ENCODE results near the gene LZTR1. TPM values are rescaled to one million over a fixed set of nuclear protein-coding genes. Genes with fewer than 3 reads are reported as not detected.

LZTR1 gene
- total RNA-seq, 1 experiment from 2014 or later, result 34.1 TPM

- no peak for DNase-seq (ENCODE audit: low read depth, low spot score)
These were observed 7.4 kb downstream of the LZTR1 start for GRCh38 chr22:20989323-20990138.

GRCh38 chr22:20990184-20991180 lies 8.4 kb downstream of the LZTR1 start:
- in situ Hi-C loops (cut with HindIII; ENCODE audit: low pct_unique_long_range_greater_than_20kb, low sequenced_read_pairs), result no loop called here

More at GRCh38 chr22:20989323-20990138, 7.4 kb downstream of the LZTR1 start:
- in situ Hi-C loops (cut with HindIII; ENCODE audit: low pct_unique_long_range_greater_than_20kb, low sequenced_read_pairs), result no loop called here

DNA sequence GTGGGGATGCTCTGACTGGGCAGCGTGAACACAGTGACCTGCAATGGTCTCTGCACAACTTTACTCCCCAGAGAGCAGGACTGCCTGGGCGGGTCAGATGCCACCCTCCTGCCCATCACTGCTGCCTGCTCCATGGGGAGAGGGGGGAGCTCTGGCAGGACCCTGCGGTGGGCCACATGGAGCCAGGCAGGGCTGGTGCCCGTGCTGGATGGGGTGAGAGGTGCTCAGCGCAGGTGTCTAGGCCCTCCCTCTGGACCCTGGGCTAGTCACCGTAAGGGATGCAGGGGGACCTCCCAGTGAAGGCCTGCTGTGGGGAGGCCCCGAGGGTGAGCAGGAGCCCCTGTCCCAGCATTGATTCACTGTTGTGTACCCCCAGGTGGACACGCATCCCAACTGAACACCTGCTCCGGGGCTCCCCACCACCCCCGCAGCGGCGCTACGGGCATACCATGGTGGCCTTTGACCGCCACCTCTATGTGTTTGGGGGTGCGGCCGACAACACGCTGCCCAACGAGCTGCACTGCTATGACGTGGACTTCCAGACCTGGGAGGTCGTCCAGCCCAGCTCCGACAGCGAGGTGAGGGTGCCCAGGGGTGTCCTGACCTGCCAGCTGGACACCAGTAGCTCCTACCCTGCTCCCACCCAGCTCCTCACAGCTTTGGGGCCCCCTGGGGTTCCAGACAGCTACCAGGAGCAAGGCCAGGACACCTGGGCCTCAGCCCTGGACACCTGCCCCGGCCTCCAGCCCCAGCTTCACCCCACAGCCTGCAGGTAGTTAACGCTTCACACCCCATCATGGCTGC lies 9.4 kb downstream of the LZTR1 start:
- in situ Hi-C loops (cut with HindIII; ENCODE audit: low pct_unique_long_range_greater_than_20kb, low sequenced_read_pairs), result no loop called here
- no peak for DNase-seq (ENCODE audit: low read depth, low spot score)

More at GRCh38 chr22:20990184-20991180, 8.4 kb downstream of the LZTR1 start:
- DNase-seq (ENCODE audit: low read depth, low spot score), result no peak

- DNase-seq (ENCODE audit: low read depth, low spot score), result no peak
- in situ Hi-C loops (cut with HindIII; ENCODE audit: low pct_unique_long_range_greater_than_20kb, low sequenced_read_pairs), result no loop called here
These were observed 10.0 kb downstream of the LZTR1 start for GRCh38 chr22:20992056-20992442.

GRCh38 chr22:20992456-20993303 lies 10.6 kb downstream of the LZTR1 start:
- in situ Hi-C loops (cut with HindIII; ENCODE audit: low pct_unique_long_range_greater_than_20kb, low sequenced_read_pairs), result no loop called here
- no peak for DNase-seq (ENCODE audit: low read depth, low spot score)

DNA sequence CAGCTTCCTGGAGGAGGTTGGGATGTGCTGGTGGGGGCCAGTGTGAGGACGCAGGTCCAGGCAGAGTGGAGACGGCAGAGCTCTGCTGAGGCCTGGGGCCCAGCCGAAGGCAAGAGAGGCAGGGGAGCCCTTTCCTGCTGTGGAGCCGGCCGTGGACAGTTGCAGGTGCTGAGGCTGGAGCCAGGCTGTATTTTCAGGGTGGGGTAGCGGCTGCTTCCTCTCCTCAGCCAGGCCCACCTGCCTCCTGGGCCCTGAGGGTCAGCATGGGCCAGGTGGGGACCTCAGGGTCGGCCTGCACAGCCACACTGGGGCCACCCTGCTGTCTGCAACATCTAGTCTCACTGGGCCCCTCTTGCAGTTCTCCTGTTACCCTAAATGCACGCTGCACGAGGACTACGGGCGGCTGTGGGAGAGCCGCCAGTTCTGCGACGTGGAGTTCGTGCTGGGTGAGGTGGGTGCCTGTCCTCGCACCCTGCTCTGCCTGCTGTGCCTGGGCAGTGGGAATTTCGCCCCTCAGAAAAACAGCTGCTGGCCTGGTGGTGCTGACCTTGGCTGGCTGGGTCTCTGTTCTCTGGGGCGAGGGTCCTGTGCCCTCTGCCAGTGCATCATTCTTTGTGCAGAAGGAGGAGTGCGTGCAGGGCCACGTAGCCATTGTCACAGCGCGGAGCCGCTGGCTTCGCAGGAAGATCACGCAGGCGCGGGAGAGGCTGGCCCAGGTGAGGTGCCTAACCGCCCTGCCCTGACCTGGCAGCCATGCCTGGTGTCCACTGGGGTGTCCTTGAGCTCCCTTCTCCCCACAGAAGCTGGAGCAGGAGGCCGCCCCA lies 11.4 kb downstream of the LZTR1 start:
- in situ Hi-C loops (cut with HindIII; ENCODE audit: low pct_unique_long_range_greater_than_20kb, low sequenced_read_pairs), result no loop called here
- no peak for DNase-seq (ENCODE audit: low read depth, low spot score)

GRCh38 chr22:20994128-20994901 lies 12.2 kb downstream of the LZTR1 start:
- in situ Hi-C loops (cut with HindIII; ENCODE audit: low pct_unique_long_range_greater_than_20kb, low sequenced_read_pairs), result no loop called here

DNA sequence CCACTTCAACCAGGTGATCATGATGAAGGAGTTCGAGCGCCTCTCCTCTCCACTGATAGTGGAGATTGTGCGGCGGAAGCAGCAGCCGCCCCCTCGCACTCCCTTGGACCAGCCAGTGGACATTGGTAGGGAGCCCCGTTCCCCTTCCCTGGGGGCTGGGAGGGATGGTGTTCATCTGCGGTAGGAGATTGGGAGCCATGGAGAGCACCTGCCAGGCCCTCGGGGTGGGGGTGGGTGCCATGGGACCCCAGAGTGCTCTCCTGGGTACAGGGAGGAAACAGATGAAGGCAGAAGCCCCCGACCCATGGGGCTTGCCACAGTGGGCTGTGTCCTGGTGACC lies 12.8 kb downstream of the LZTR1 start:
- in situ Hi-C loops (cut with HindIII; ENCODE audit: low pct_unique_long_range_greater_than_20kb, low sequenced_read_pairs), result no loop called here
- DNase-seq (ENCODE audit: low read depth, low spot score), result no peak

More at GRCh38 chr22:20994128-20994901, 12.2 kb downstream of the LZTR1 start:
- DNase-seq (ENCODE audit: low read depth, low spot score), result no peak

GRCh38 chr22:20995329-20996030 lies 13.4 kb downstream of the LZTR1 start:
- in situ Hi-C loops (cut with HindIII; ENCODE audit: low pct_unique_long_range_greater_than_20kb, low sequenced_read_pairs), result no loop called here

DNA sequence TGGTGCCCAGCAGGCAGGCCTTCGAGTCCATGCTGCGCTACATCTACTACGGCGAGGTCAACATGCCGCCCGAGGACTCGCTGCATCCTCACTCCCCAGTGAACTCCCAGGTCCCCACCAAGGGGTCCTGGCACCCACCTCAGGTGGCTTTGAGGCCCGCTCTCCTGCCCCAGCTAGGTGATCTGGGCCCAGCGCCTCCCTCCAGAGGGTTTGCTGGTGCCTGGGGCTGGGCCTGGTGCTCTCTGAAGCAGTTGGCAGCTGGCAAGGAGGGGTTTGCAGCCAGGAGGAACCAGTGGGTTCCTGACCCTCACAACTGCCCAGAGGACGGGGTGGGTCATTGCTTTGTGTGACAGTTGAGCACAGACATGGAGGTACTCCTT lies 13.9 kb downstream of the LZTR1 start:
- in situ Hi-C loops (cut with HindIII; ENCODE audit: low pct_unique_long_range_greater_than_20kb, low sequenced_read_pairs), result no loop called here
- no peak for DNase-seq (ENCODE audit: low read depth, low spot score)

More at GRCh38 chr22:20995329-20996030, 13.4 kb downstream of the LZTR1 start:
- DNase-seq (ENCODE audit: low read depth, low spot score), result no peak

GRCh38 chr22:20996598-20997535 lies 14.8 kb downstream of the LZTR1 start:
- DNase-seq (ENCODE audit: low read depth, low spot score), result no peak
- in situ Hi-C loops (cut with HindIII; ENCODE audit: low pct_unique_long_range_greater_than_20kb, low sequenced_read_pairs), result no loop called here

DNA sequence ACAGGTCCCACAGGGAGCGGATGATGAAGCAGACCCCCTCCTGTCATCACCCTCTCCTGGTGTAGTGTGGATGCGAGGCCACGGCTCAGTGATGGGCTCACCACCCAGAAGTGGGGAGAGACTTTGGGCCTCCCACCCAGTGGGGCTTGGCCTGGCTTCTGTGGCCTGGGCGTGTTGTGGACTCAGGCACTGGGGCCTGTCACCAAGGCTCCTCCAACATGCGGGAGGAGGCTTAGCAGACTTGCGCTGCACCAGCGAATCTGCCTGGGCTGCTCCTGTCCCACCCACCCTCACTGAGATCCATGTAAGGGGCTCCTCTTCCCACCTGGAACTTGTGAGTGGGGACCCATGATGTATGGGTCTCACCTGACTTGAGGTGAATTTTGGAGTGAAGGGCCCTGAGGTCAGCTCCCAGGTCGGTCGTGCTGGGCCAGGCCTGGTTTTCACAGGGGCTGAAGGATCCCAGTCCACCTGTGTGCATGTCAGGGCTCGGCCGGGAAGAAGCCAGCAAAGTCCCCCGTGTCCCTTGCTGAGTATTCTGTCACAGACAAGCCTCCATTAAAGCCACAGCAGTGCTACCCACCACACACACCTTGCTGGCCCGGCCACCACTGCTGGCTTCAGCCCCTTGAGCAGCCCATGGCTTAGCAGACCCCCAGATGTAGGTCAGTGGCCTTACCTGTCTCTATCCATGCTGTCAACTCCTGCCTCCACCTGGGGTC lies 15.6 kb downstream of the LZTR1 start:
- DNase-seq (ENCODE audit: low read depth, low spot score), result no peak
- in situ Hi-C loops (cut with HindIII; ENCODE audit: low pct_unique_long_range_greater_than_20kb, low sequenced_read_pairs), result no loop called here

All from SK-MEL-5 (cell line).